Posterior cingulate gyrus (tissue), 11 donors: ENCODE results near the gene CAPN15.
"Not testable (repeated sequence)": the region's sequence is repeated elsewhere in the genome, so short reads cannot be mapped to it uniquely, and the experiment has no call there.

ENCODE experiments used
- DNase-seq, 10 donors: peaks; one replicate each; pipeline versions ENCODE4 v3.0.0 to v3.0.0-alpha.2; 2020 to 2021; ENCODE audit warnings: mixed read lengths in 3 of 10
- intact Hi-C: fragments of 100-400 bp; cut with DNase I; formaldehyde crosslinking; loops from one replicate; pipeline ENCODE4 v1.15.1; 2023

CAPN15 gene

GRCh38 chr16:505479-506245, 21.9 kb upstream of the CAPN15 start:
- DNase-seq, result peak in 7 of 10 donors; percentile 47 to 94 (median 68)
- intact Hi-C loops, result no loop called here

- intact Hi-C loops, result no loop called here
- DNase-seq, result peak in 1 of 10 donors; percentile 56
These were observed 21.3 kb upstream of the CAPN15 start for GRCh38 chr16:506246-506546.

- DNase-seq, result peak in 2 of 10 donors; percentile 42 to 91
- intact Hi-C loops, result not testable (repeated sequence)
These were observed 20.0 kb upstream of the CAPN15 start for GRCh38 chr16:507527-507926.

- no peak for DNase-seq
- intact Hi-C loops, result no loop called here
These were observed 19.5 kb upstream of the CAPN15 start for GRCh38 chr16:507996-508395.

- peak in 1 of 10 donors; percentile 88 for DNase-seq
- intact Hi-C loops, result no loop called here
These were observed 18.4 kb upstream of the CAPN15 start for GRCh38 chr16:508884-509736.

- no peak for DNase-seq
- intact Hi-C loops, result no loop called here
These were observed 17.3 kb upstream of the CAPN15 start for GRCh38 chr16:510066-510825.

- intact Hi-C loops, result no loop called here
- DNase-seq, result no peak
These were observed 14.7 kb upstream of the CAPN15 start for GRCh38 chr16:512802-513201.

GRCh38 chr16:513950-514349, 13.6 kb upstream of the CAPN15 start:
- intact Hi-C loops, result no loop called here

GRCh38 chr16:515175-515938, 12.2 kb upstream of the CAPN15 start:
- no peak for DNase-seq
- intact Hi-C loops, result no loop called here

More at GRCh38 chr16:513950-514349, 13.6 kb upstream of the CAPN15 start:
- DNase-seq, result no peak

GRCh38 chr16:515939-516226, 11.6 kb upstream of the CAPN15 start:
- intact Hi-C loops, result no loop called here
- DNase-seq, result no peak

GRCh38 chr16:516301-516700, 11.2 kb upstream of the CAPN15 start:
- intact Hi-C loops, result no loop called here

GRCh38 chr16:518858-519257, 8.7 kb upstream of the CAPN15 start:
- DNase-seq, result no peak
- intact Hi-C loops, result no loop called here

More at GRCh38 chr16:516301-516700, 11.2 kb upstream of the CAPN15 start:
- DNase-seq, result no peak

GRCh38 chr16:519425-519824, 8.1 kb upstream of the CAPN15 start:
- intact Hi-C loops, result no loop called here
- DNase-seq, result no peak

GRCh38 chr16:519841-520687, 7.4 kb upstream of the CAPN15 start:
- no peak for DNase-seq
- intact Hi-C loops, result loop anchor here (10.0 kb wide), 1 partner anchor 65 kb away; no protein-coding TSS in a partner anchor

GRCh38 chr16:520847-521246, 6.7 kb upstream of the CAPN15 start:
- intact Hi-C loops, result loop anchor here (10.0 kb wide), 1 partner anchor 64 kb away; no protein-coding TSS in a partner anchor
- DNase-seq, result no peak

- DNase-seq, result no peak
- intact Hi-C loops, result loop anchor here (10.0 kb wide), 1 partner anchor 63 kb away; no protein-coding TSS in a partner anchor
These were observed 5.9 kb upstream of the CAPN15 start for GRCh38 chr16:521381-522210.

- intact Hi-C loops, result loop anchor here (10.0 kb wide), 1 partner anchor 62 kb away; no protein-coding TSS in a partner anchor
- DNase-seq, result no peak
These were observed 5.0 kb upstream of the CAPN15 start for GRCh38 chr16:522320-523096.
